H1 (cell line): Measurements from ENCODE around the gene VPS51. TPM values are rescaled to one million over a fixed set of nuclear protein-coding genes. Genes with fewer than 3 reads are reported as not detected.

Source experiments
- ASH2L ChIP-seq: fragments of 200-600, 300-600 bp; sonication (generic); IDR thresholded peaks from one replicate; pipeline ENCODE4 v1.7.1; 2017; ENCODE audit warnings: low read length
- BACH1 ChIP-seq: IDR thresholded peaks from 2 replicates; pipeline ENCODE4 v1.6.1; 2012; ENCODE audit warnings: low read length, improper control_type of control experiment
- CHD2 ChIP-seq: IDR thresholded peaks from 2 replicates; pipeline ENCODE4 v1.6.1; 2012; ENCODE audit warnings: low read length, improper control_type of control experiment
- CTBP2 ChIP-seq: IDR thresholded peaks from 2 replicates; pipeline ENCODE4 v1.7.0; 2011; ENCODE audit warnings: borderline replicate concordance, mild to moderate bottlenecking, moderate library complexity, mixed read lengths, low read length; ENCODE audit not compliant: insufficient read depth, insufficient read length
- HDAC6 ChIP-seq: IDR thresholded peaks from one replicate; pipeline ENCODE4 v1.7.1; 2012; ENCODE audit warnings: low read depth, mild to moderate bottlenecking, inconsistent platforms, low read length, moderate library complexity
- JUN ChIP-seq: IDR thresholded peaks from 2 replicates; pipeline ENCODE4 v1.6.1; 2011; ENCODE audit warnings: low read depth, mild to moderate bottlenecking, improper control_type of control experiment, low read length
- KDM5A ChIP-seq: fragments of 200-600 bp; IDR thresholded peaks from 2 replicates; pipeline ENCODE4 v1.7.1; 2012; ENCODE audit warnings: mild to moderate bottlenecking, low read length, inconsistent platforms, mixed read lengths
- MAX ChIP-seq: IDR thresholded peaks from 2 replicates; pipeline ENCODE4 v1.6.1; 2012; ENCODE audit warnings: inconsistent platforms
- NANOG ChIP-seq: IDR thresholded peaks from 2 replicates; pipeline ENCODE4 v1.6.1; 2011; ENCODE audit warnings: low read length, low read depth, mild to moderate bottlenecking, inconsistent platforms; ENCODE audit not compliant: insufficient read depth, poor library complexity, severe bottlenecking
- POU5F1 ChIP-seq: IDR thresholded peaks from 2 replicates; pipeline ENCODE4 v1.6.1; 2011; ENCODE audit warnings: low read depth, mild to moderate bottlenecking, low read length, moderate library complexity
- RBBP5 ChIP-seq: IDR thresholded peaks from 2 replicates; pipeline ENCODE4 v1.7.1; 2012; ENCODE audit warnings: low read depth, mild to moderate bottlenecking, inconsistent platforms, low read length, moderate library complexity, borderline replicate concordance
- RNF2 ChIP-seq: fragments of 200-900, 300-1000 bp; sonication (generic); IDR thresholded peaks from 2 replicates; pipeline ENCODE4 v1.7.1; 2016; ENCODE audit warnings: borderline replicate concordance, low read depth, mild to moderate bottlenecking, antibody characterized with exemption, low read length; ENCODE audit not compliant: poor library complexity, severe bottlenecking; ENCODE audit errors: missing control alignments
- SIX5 ChIP-seq: IDR thresholded peaks from 2 replicates; pipeline ENCODE4 v1.6.1; 2011; ENCODE audit warnings: mild to moderate bottlenecking, low read depth, low read length
- TAF7 ChIP-seq: optimal IDR thresholded peaks from 2 replicates; pipeline ENCODE3; 2011; ENCODE audit warnings: low read depth, mild to moderate bottlenecking, inconsistent platforms, low read length, moderate library complexity, borderline replicate concordance
- TBP ChIP-seq: IDR thresholded peaks from 2 replicates; pipeline ENCODE4 v1.6.1; 2011; ENCODE audit warnings: low read depth, low read length, improper control_type of control experiment
- TCF12 ChIP-seq: IDR thresholded peaks from 2 replicates; pipeline ENCODE4 v1.6.1; 2011; ENCODE audit warnings: low read depth, mild to moderate bottlenecking, low read length
- polyA plus RNA-seq, 7 experiments: library from polyadenylated mRNA; depleted of rRNA in 3 of 7; stranded (reverse) in 5 of 7; unstranded in 2 of 7; fragments of >200 nt in 5 of 7; fragments of 200-250 nt in 2 of 7; gene quantifications; 1 replicate in 5 of 7; 2 replicates in 1 of 7; 4 replicates in 1 of 7; pipeline versions ENCODE4 v1.2.1 to v1.2.3, GENCODE V29; 2011 to 2013; ENCODE audit warnings: missing spikeins in 2 of 7, mixed read lengths in 2 of 7
- total RNA-seq: library from RNA; stranded (reverse); fragmentation: NEBNext Ultra II Directional; extraction: Animal tissue kit (Norgen Biotek cat#: 25700); gene quantifications from 2 replicates; pipeline ENCODE4 v1.2.1, GENCODE V29; 2021
- TF ChIP-seq, protein P1 (sequence below): IDR thresholded peaks from 2 replicates; pipeline ENCODE4 v1.6.1; 2011; ENCODE audit warnings: low read length, improper control_type of control experiment

The VPS51 gene
- total and polyA plus RNA-seq, 2 of the 8 experiments (the other 6 are each of a cell fraction or from before 2014, with no cell fraction given), result 97.4 to 142 TPM

DNA sequence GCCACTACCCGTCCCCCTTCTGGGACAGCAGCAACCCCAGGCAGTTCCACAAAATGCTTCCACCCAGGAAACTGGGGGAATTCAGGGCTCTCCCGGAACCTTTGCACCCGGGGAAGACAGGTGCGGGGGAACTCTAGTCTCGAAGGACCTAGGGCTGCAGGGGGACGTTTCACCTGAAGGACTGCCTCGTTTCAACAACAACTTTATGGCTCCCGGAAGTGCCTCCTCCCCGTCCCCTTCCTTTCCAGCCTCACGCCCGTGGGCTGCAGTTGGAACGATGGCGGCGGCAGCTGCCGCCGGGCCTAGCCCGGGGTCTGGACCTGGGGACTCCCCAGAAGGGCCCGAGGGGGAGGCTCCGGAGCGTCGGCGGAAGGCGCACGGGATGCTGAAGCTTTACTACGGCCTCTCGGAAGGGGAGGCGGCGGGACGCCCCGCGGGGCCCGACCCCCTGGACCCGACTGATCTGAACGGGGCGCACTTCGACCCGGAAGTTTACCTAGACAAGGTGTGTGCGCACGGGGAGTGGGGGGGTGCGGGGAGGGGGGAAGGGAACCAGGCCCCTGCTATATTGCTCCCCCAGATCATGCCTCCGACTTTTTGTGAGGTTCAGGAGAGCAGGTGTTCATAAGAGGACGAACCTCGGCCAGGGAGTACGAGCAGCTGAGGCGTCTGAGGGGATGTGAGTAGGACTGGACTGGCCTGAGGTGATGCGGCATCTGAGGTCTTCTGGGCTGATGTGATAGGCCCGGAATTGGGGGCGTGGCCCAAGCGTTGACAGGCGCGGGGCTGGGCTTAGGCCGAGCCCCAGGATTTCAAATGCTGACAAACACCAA is at the start of gene VPS51 (continued):
- TF ChIP-seq RNF2 (no peak), HDAC6 (no peak), CTBP2 (peak; percentile 46), BACH1 (peak; percentile 61; the same call in 1 of the 2 replicates), ASH2L (peak; percentile 86), TBP (peak; percentile 90), RBBP5 (0 out of 2 replicates have a peak, but pooled peaks have one; percentile 71), MAX (peak; percentile 67), TCF12 (peak; percentile 92), CHD2 (peak; percentile 86), POU5F1 (no peak), JUN (peak; percentile 58; the same call in 1 of the 2 replicates), TAF7 (peak; percentile 87), KDM5A (peak; percentile 89), NANOG (no peak), SIX5 (peak; percentile 95)
- TF ChIP-seq, protein P1, sequence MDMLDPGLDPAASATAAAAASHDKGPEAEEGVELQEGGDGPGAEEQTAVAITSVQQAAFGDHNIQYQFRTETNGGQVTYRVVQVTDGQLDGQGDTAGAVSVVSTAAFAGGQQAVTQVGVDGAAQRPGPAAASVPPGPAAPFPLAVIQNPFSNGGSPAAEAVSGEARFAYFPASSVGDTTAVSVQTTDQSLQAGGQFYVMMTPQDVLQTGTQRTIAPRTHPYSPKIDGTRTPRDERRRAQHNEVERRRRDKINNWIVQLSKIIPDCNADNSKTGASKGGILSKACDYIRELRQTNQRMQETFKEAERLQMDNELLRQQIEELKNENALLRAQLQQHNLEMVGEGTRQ, result peak; percentile 3; the same call in 1 of the 2 replicates
